H9 (cell line): ENCODE results near the gene CCN5. TPM values are rescaled to one million over a fixed set of nuclear protein-coding genes. Genes with fewer than 3 reads are reported as not detected.

Source experiments
- DNase-seq: peaks from one replicate; pipeline ENCODE4 v3.0.0-alpha.2; 2017
- H2AFZ ChIP-seq: one replicate; pipeline ENCODE4 v1.6.1; 2013; ENCODE audit warnings: mild to moderate bottlenecking, low read length, control low read depth, moderate library complexity
- H2AK5ac ChIP-seq: 2 replicates; pipeline ENCODE4 v1.6.1; 2013; ENCODE audit warnings: low read length, control low read depth, mixed read lengths; ENCODE audit not compliant: insufficient read length
- H2BK120ac ChIP-seq: one replicate; pipeline ENCODE4 v1.6.1; 2013; ENCODE audit warnings: low read depth, mild to moderate bottlenecking, low read length, control low read depth, inconsistent platforms; ENCODE audit not compliant: poor library complexity, severe bottlenecking
- H2BK12ac ChIP-seq: 2 replicates; pipeline ENCODE4 v1.6.1; 2013; ENCODE audit warnings: low read length, control low read depth, mixed read lengths, low read depth; ENCODE audit not compliant: insufficient read length
- H2BK15ac ChIP-seq: 2 replicates; pipeline ENCODE4 v1.6.1; 2013; ENCODE audit warnings: low read depth, low read length, control low read depth
- H2BK20ac ChIP-seq: one replicate; pipeline ENCODE4 v1.6.1; 2013; ENCODE audit warnings: low read depth, mild to moderate bottlenecking, low read length, control low read depth, inconsistent platforms; ENCODE audit not compliant: poor library complexity, severe bottlenecking
- H2BK5ac ChIP-seq: 2 replicates; pipeline ENCODE4 v1.6.1; 2013; ENCODE audit warnings: low read length, control low read depth, mixed read lengths; ENCODE audit not compliant: insufficient read length
- H3K14ac ChIP-seq: 2 replicates; pipeline ENCODE4 v1.6.1; 2013; ENCODE audit warnings: low read length, control low read depth; ENCODE audit not compliant: insufficient read depth
- H3K18ac ChIP-seq: 2 replicates; pipeline ENCODE4 v1.6.1; 2013; ENCODE audit warnings: low read depth, mild to moderate bottlenecking, mixed read lengths, low read length, control low read depth; ENCODE audit not compliant: insufficient read length
- H3K23ac ChIP-seq: 2 replicates; pipeline ENCODE4 v1.6.1; 2013; ENCODE audit warnings: low read length, control low read depth, mixed read lengths, low read depth; ENCODE audit not compliant: insufficient read length
- H3K23me2 ChIP-seq: 2 replicates; pipeline ENCODE4 v1.6.1; 2013; ENCODE audit warnings: low read depth, mild to moderate bottlenecking, mixed read lengths, low read length, control low read depth; ENCODE audit not compliant: insufficient read length, poor library complexity, severe bottlenecking
- H3K27ac ChIP-seq: 2 replicates; pipeline ENCODE4 v1.5.1; 2013; ENCODE audit warnings: low read length, control low read depth, mixed read lengths, low read depth; ENCODE audit not compliant: insufficient read length
- H3K27me3 ChIP-seq: 2 replicates; pipeline ENCODE4 v1.6.1; 2013; ENCODE audit warnings: low read length, control low read depth, inconsistent platforms; ENCODE audit not compliant: insufficient read depth
- H3K4ac ChIP-seq: 2 replicates; pipeline ENCODE4 v1.6.1; 2013; ENCODE audit warnings: low read depth, mild to moderate bottlenecking, control low read depth, inconsistent platforms, low read length, moderate library complexity
- H3K4me1 ChIP-seq: 2 replicates; pipeline ENCODE4 v1.6.1; 2013; ENCODE audit warnings: low read length, control low read depth, inconsistent platforms; ENCODE audit not compliant: insufficient read depth
- H3K4me2 ChIP-seq: 2 replicates; pipeline ENCODE4 v1.6.1; 2013; ENCODE audit warnings: low read length, control low read depth, mixed read lengths; ENCODE audit not compliant: insufficient read length, insufficient read depth
- H3K56ac ChIP-seq: 2 replicates; pipeline ENCODE4 v1.6.1; 2013; ENCODE audit warnings: low read depth, mild to moderate bottlenecking, mixed read lengths, low read length, control low read depth; ENCODE audit not compliant: insufficient read length
- H3K79me1 ChIP-seq: 2 replicates; pipeline ENCODE4 v1.6.1; 2013; ENCODE audit warnings: low read depth, mild to moderate bottlenecking, moderate library complexity, low read length, control low read depth, inconsistent platforms; ENCODE audit not compliant: insufficient read depth, poor library complexity, severe bottlenecking
- H3K79me2 ChIP-seq: 2 replicates; pipeline ENCODE4 v1.6.1; 2013; ENCODE audit warnings: low read length, control low read depth, inconsistent platforms; ENCODE audit not compliant: insufficient read depth
- H3K9ac ChIP-seq: 2 replicates; pipeline ENCODE4 v1.6.1; 2013; ENCODE audit warnings: low read length, control low read depth, mixed read lengths; ENCODE audit not compliant: insufficient read length; ENCODE audit errors: extremely low read depth
- H3K9me3 ChIP-seq: one replicate; pipeline ENCODE4 v1.6.1; 2013; ENCODE audit warnings: low read depth, low read length, inconsistent platforms; ENCODE audit not compliant: control insufficient read depth
- H3T11ph ChIP-seq: one replicate; pipeline ENCODE4 v1.6.1; 2013; ENCODE audit warnings: mild to moderate bottlenecking, low read length, control low read depth, inconsistent platforms
- H4K20me1 ChIP-seq: one replicate; pipeline ENCODE4 v1.6.1; 2013; ENCODE audit not compliant: control insufficient read depth, insufficient read length, insufficient read depth
- H4K5ac ChIP-seq: 2 replicates; pipeline ENCODE4 v1.6.1; 2013; ENCODE audit warnings: low read depth, mild to moderate bottlenecking, mixed read lengths, low read length, control low read depth; ENCODE audit not compliant: insufficient read length
- H4K8ac ChIP-seq: replicated peaks from 2 replicates; pipeline ENCODE4 v1.6.1; 2013; ENCODE audit warnings: low read length, control low read depth, mixed read lengths, low read depth; ENCODE audit not compliant: insufficient read length
- H4K91ac ChIP-seq: 2 replicates; pipeline ENCODE4 v1.6.1; 2013; ENCODE audit warnings: low read depth, mild to moderate bottlenecking, moderate library complexity, mixed read lengths, low read length, control low read depth; ENCODE audit not compliant: insufficient read length
- H3K27ac Mint-ChIP-seq, 3 experiments: 2 replicates in 2 of 3; 3 replicates in 1 of 3; pipeline ENCODE4 v1.8.0; 2020 to 2021; ENCODE audit warnings: mixed read lengths in 3 of 3, mild to moderate bottlenecking in 1 of 3, moderate library complexity in 1 of 3
- H3K27me3 Mint-ChIP-seq: 2 replicates; pipeline ENCODE4 v1.8.0; 2021; ENCODE audit warnings: low read depth, mild to moderate bottlenecking, moderate library complexity, mixed read lengths
- H3K36me3 Mint-ChIP-seq, 3 experiments: 2 replicates in 2 of 3; 3 replicates in 1 of 3; pipeline ENCODE4 v1.8.0; 2020 to 2021; ENCODE audit warnings: low read depth in 3 of 3, mixed read lengths in 3 of 3; ENCODE audit not compliant: insufficient read depth in 1 of 3
- H3K4me1 Mint-ChIP-seq, 2 experiments: 2 replicates each; pipeline ENCODE4 v1.8.0; 2020; ENCODE audit warnings: mixed read lengths in 2 of 2
- H3K4me3 Mint-ChIP-seq, 2 experiments: 2 replicates in 1 of 2; 3 replicates in 1 of 2; pipeline ENCODE4 v1.8.0; 2020 to 2021; ENCODE audit warnings: mild to moderate bottlenecking in 2 of 2, mixed read lengths in 2 of 2, moderate library complexity in 1 of 2
- H3K9me3 Mint-ChIP-seq, 2 experiments: 2 replicates in 1 of 2; 3 replicates in 1 of 2; pipeline ENCODE4 v1.8.0; 2020; ENCODE audit warnings: mild to moderate bottlenecking in 2 of 2, mixed read lengths in 2 of 2, moderate library complexity in 1 of 2
- WGBS: extraction: QIAGEN DNeasy Blood & Tissue Kit; methylation state at CpG from one replicate; pipeline ENCODE4 v1.1.7; 2013; ENCODE audit warnings: missing lambda C conversion rate, low lambda C conversion rate, mixed read lengths; ENCODE audit not compliant: insufficient read length; ENCODE audit errors: extremely low coverage; 5-methylcytosine and 5-hydroxymethylcytosine counted together
- total RNA-seq: library from RNA; stranded (reverse); gene quantifications from 2 replicates; pipeline ENCODE4 v1.2.1, GENCODE V29; 2021
- TF ChIP-seq, protein P1 (sequence below): fragments of 200-600 bp; sonication (generic); conservative IDR thresholded peaks from 3 replicates; pipeline ENCODE4 v1.8.0; 2021; ENCODE audit warnings: antibody characterized with exemption, mild to moderate bottlenecking

The CCN5 gene
- total RNA-seq, 1 experiment from 2014 or later: not detected

DNA sequence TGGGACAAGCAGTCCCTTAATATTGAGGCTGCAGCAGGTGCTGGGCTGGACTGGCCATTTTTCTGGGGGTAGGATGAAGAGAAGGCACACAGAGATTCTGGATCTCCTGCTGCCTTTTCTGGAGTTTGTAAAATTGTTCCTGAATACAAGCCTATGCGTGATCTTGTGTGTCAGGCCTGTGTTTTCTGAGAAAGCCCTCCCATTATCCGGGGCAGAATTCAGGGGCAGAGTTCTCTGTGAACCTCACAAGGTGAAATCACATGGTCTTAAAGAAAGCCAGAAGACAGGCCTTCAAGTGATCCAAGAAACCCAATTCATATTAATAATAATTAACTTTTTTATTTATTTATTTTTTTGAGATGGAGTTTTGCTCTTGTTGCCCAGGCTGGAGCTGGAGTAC, 12.5 kb downstream of the CCN5 start:
- TF ChIP-seq, protein P1, sequence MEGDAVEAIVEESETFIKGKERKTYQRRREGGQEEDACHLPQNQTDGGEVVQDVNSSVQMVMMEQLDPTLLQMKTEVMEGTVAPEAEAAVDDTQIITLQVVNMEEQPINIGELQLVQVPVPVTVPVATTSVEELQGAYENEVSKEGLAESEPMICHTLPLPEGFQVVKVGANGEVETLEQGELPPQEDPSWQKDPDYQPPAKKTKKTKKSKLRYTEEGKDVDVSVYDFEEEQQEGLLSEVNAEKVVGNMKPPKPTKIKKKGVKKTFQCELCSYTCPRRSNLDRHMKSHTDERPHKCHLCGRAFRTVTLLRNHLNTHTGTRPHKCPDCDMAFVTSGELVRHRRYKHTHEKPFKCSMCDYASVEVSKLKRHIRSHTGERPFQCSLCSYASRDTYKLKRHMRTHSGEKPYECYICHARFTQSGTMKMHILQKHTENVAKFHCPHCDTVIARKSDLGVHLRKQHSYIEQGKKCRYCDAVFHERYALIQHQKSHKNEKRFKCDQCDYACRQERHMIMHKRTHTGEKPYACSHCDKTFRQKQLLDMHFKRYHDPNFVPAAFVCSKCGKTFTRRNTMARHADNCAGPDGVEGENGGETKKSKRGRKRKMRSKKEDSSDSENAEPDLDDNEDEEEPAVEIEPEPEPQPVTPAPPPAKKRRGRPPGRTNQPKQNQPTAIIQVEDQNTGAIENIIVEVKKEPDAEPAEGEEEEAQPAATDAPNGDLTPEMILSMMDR: no peak
- Histone ChIP-seq H2AFZ (no peak overlapping the region), H3K4me2 (no peak overlapping the region), H4K5ac (no peak overlapping the region), H2BK12ac (no peak overlapping the region), H3K18ac (no peak overlapping the region), H2AK5ac (no peak overlapping the region), H3K27ac (no peak overlapping the region), H2BK5ac (no peak overlapping the region), H3K79me2 (no peaks in the 10 kb centered on the region), H2BK20ac (no peak overlapping the region), H4K91ac (no peak overlapping the region), H3K14ac (no peak overlapping the region), H3K79me1 (no peaks in the 10 kb centered on the region), H3K4me1 (no peaks in the 10 kb centered on the region; the same call in 1 of the 2 replicates), H4K8ac (no peak overlapping the region), H3K4ac (no peak overlapping the region), H3T11ph (no peak overlapping the region), H2BK120ac (no peak overlapping the region), H3K23me2 (no peaks in the 10 kb centered on the region), H3K27me3 (no peaks in the 10 kb centered on the region), H3K56ac (no peak overlapping the region), H3K23ac (no peak overlapping the region), H3K9me3 (no peaks in the 10 kb centered on the region), H4K20me1 (no peaks in the 10 kb centered on the region), H3K9ac (no peak overlapping the region), H2BK15ac (no peak overlapping the region)
- H3K4me1 Mint-ChIP-seq: peaks cover 29 to 34% of the 10 kb centered on the region in 2 experiments
- no peaks in the 10 kb centered on the region for H3K9me3 Mint-ChIP-seq
- H3K27ac Mint-ChIP-seq: peak overlapping the region in 1 of 3 experiments; percentile 58; a peak in 1 of 7 replicates
- H3K36me3 Mint-ChIP-seq: no peaks in the 10 kb centered on the region
- no peak overlapping the region for H3K4me3 Mint-ChIP-seq
- DNase-seq: no peak
- no CpG with 5 or more reads among the region's 2 CpGs for WGBS
- no peaks in the 10 kb centered on the region for H3K27me3 Mint-ChIP-seq
